B cell (primary cell): Measurements from ENCODE around the gene PEX12. TPM values are rescaled to one million over a fixed set of nuclear protein-coding genes. Genes with fewer than 3 reads are reported as not detected.

ENCODE experiments used
- ATAC-seq: fragments of 200-7000 bp; cut with Tn5 transposase; one replicate; pipeline ENCODE4 v1.10.0; 2021; ENCODE audit warnings: low read depth, mild to moderate bottlenecking, moderate number of reproducible peaks, moderate library complexity
- CTCF ChIA-PET: fragments of 350-600 bp; sonication (Branson Sonifier 250); formaldehyde crosslinking; loops from one replicate; lab custom pipeline; 2021; ENCODE audit warnings: antibody characterized with exemption, inconsistent platforms; lab: Charles Lee
- POLR2A ChIA-PET: fragments of 350-600 bp; sonication (Branson Sonifier 250); formaldehyde crosslinking; loops from one replicate; lab custom pipeline; 2021; ENCODE audit warnings: antibody characterized with exemption; lab: Charles Lee
- DNase-seq: peaks from one replicate; pipeline ENCODE4 v3.0.0; 2013
- H2AFZ ChIP-seq: 2 replicates; pipeline ENCODE4 v1.6.1; 2012; ENCODE audit warnings: mild to moderate bottlenecking, low read depth, low read length; ENCODE audit not compliant: insufficient read depth, poor library complexity, severe bottlenecking
- H3K27ac ChIP-seq, 2 donors: 1 replicate in 1 of 2; 2 replicates in 1 of 2; pipeline ENCODE4 v1.5.1; 2012 to 2013; ENCODE audit warnings: low read length in 2 of 2, mild to moderate bottlenecking in 2 of 2, moderate library complexity in 1 of 2
- H3K27me3 ChIP-seq, 4 experiments: fragments of 200-600 bp in 1 of 4; sonication (generic) in 1 of 4; replicated peaks in 1 of 4; 1 replicate in 2 of 4; 2 replicates in 2 of 4; pipeline versions ENCODE4 v1.6.1 to v1.7.0; 2013 to 2016; ENCODE audit warnings: low read length in 3 of 4, mild to moderate bottlenecking in 2 of 4, mixed read lengths in 1 of 4, moderate library complexity in 1 of 4; ENCODE audit not compliant: insufficient read depth in 4 of 4, control insufficient read depth in 3 of 4; ENCODE audit errors: control extremely low read depth in 1 of 4
- H3K36me3 ChIP-seq, 2 experiments: replicated peaks in 1 of 2; 1 replicate in 1 of 2; 2 replicates in 1 of 2; pipeline versions ENCODE4 v1.6.1 to v1.7.1; 2013; ENCODE audit warnings: low read length in 1 of 2; ENCODE audit not compliant: insufficient read depth in 2 of 2, control insufficient read depth in 1 of 2; ENCODE audit errors: control extremely low read depth in 1 of 2, extremely low read depth in 1 of 2
- H3K4me1 ChIP-seq, 2 donors: fragments of 200-600 bp in 1 of 2; sonication (generic) in 1 of 2; 1 replicate in 1 of 2; 2 replicates in 1 of 2; pipeline versions ENCODE4 v1.5.1 to v1.6.1; 2013 to 2017; ENCODE audit warnings: low read length in 2 of 2; ENCODE audit not compliant: control insufficient read depth in 2 of 2, insufficient read depth in 2 of 2
- H3K4me2 ChIP-seq: replicated peaks from 2 replicates; pipeline ENCODE3; 2012; ENCODE audit warnings: mild to moderate bottlenecking, low read depth, low read length; ENCODE audit not compliant: poor library complexity, severe bottlenecking
- H3K4me3 ChIP-seq, 5 experiments: fragments of 200-600 bp in 1 of 5; sonication (generic) in 1 of 5; 1 replicate in 3 of 5; 2 replicates in 2 of 5; pipeline versions ENCODE4 v1.5.1 to v1.7.0; 2011 to 2016; ENCODE audit warnings: low read length in 4 of 5, mild to moderate bottlenecking in 4 of 5, low read depth in 2 of 5, control low read depth in 1 of 5, moderate library complexity in 1 of 5; ENCODE audit not compliant: insufficient read depth in 1 of 5; ENCODE audit errors: control extremely low read depth in 1 of 5, extremely low read depth in 1 of 5
- H3K79me2 ChIP-seq: fragments of 200-600 bp; sonication (generic); one replicate; pipeline ENCODE4 v1.6.0; 2016; ENCODE audit warnings: low read length; ENCODE audit not compliant: control insufficient read depth, insufficient read depth
- H3K9ac ChIP-seq: fragments of 200-600 bp; sonication (generic); 2 replicates; pipeline ENCODE4 v1.6.1; 2017; ENCODE audit warnings: mild to moderate bottlenecking, low read length, moderate library complexity
- H3K9me3 ChIP-seq, 3 donors: one replicate each; pipeline versions ENCODE4 v1.6.1 to v1.7.1; 2013; ENCODE audit warnings: low read length in 2 of 3; ENCODE audit not compliant: control insufficient read depth in 2 of 3, insufficient read depth in 1 of 3; ENCODE audit errors: control extremely low read depth in 1 of 3
- H4K20me1 ChIP-seq: 2 replicates; pipeline ENCODE4 v1.6.0; 2012; ENCODE audit warnings: mild to moderate bottlenecking, low read length; ENCODE audit not compliant: insufficient read depth, control insufficient read depth, poor library complexity, severe bottlenecking
- H3K27ac Mint-ChIP-seq: one replicate; pipeline ENCODE4 v1.8.0; 2021; ENCODE audit warnings: mixed read lengths
- H3K27me3 Mint-ChIP-seq: one replicate; pipeline ENCODE4 v1.8.0; 2021; ENCODE audit warnings: mixed read lengths
- H3K4me1 Mint-ChIP-seq: one replicate; pipeline ENCODE4 v1.8.0; 2021; ENCODE audit warnings: mixed read lengths
- H3K4me3 Mint-ChIP-seq: one replicate; pipeline ENCODE4 v1.8.0; 2021; ENCODE audit warnings: mixed read lengths
- H3K9me3 Mint-ChIP-seq: one replicate; pipeline ENCODE4 v1.8.0; 2022; ENCODE audit warnings: mixed read lengths; ENCODE audit not compliant: insufficient read depth
- EZH2 ChIP-seq: IDR thresholded peaks from 2 replicates; pipeline ENCODE4 v1.6.1; 2012; ENCODE audit warnings: borderline replicate concordance, low read depth, mild to moderate bottlenecking, moderate library complexity, low read length; ENCODE audit not compliant: insufficient read depth, poor library complexity, severe bottlenecking
- WGBS: methylation state at CpG from one replicate; pipeline ENCODE4 v1.1.5; 2013; ENCODE audit warnings: missing lambda C conversion rate; ENCODE audit not compliant: insufficient coverage; 5-methylcytosine and 5-hydroxymethylcytosine counted together
- intact Hi-C: fragments of 100-400 bp; cut with micrococcal nuclease; formaldehyde crosslinking; loops from one replicate; pipeline ENCODE4 v1.10.0; 2022
- polyA plus RNA-seq: library from polyadenylated mRNA; depleted of rRNA; stranded (reverse); fragments of >200 nt; gene quantifications from 2 replicates; pipeline ENCODE4 v1.2.3, GENCODE V29; 2012
- total RNA-seq, 2 donors: library from RNA; stranded (reverse); fragments of 120-200 nt in 1 of 2; gene quantifications; 1 replicate in 1 of 2; 2 replicates in 1 of 2; pipeline versions ENCODE4 v1.2.3 to v1.2.4, GENCODE V29; 2013 to 2022
- TF ChIP-seq, protein P1 (sequence below): fragments of 200-600 bp; IDR thresholded peaks from one replicate; pipeline ENCODE4 v1.8.0; 2022; ENCODE audit warnings: antibody characterized with exemption, mild to moderate bottlenecking

PEX12 gene
- total and polyA plus RNA-seq, 2 donors (not counting 1 experiment from before 2014, with no cell fraction given), result 2.6 to 5.1 TPM

DNA sequence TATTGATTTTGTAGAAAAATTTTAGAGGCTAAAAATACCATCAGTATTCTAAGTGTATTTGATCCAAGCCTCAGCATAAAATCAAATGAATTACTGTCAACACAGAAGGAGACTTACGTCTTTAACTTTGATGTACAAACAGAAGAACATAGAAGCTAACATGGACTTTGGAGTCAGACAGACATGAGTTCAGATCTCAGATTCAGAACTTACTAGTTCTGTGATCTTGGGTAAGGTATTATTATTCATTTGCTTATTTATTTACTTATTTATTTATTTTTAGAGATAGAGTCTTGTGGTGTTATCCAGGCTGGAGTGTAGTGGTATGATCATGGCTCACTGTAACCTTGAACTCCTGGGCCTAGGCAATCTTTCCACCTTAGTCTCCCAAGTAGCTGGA is 36.9 kb downstream of the PEX12 start:
- Histone ChIP-seq H3K4me2 (peak overlapping the region; percentile 80), H3K27ac (peak overlapping the region in 1 of 2 donors; percentile 84), H3K9me3 (no peaks in the 10 kb centered on the region), H3K4me3 (peak overlapping the region; percentile 58 to 90 (median 70)), H3K27me3 (no peaks in the 10 kb centered on the region), H3K4me1 (peaks cover 24 to 36% of the 10 kb centered on the region in 2 donors), H4K20me1 (no peaks in the 10 kb centered on the region), H3K79me2 (peaks cover 7% of the 10 kb centered on the region), H2AFZ (peak overlapping the region; percentile 90), H3K9ac (peak overlapping the region; percentile 78), H3K36me3 (no peaks in the 10 kb centered on the region)
- intact Hi-C loops, result loop anchor here (2.0 kb wide), 1 partner anchor 37 kb away; the partner anchor contains the start of gene PEX12
- TF ChIP-seq EZH2, result no peak
- TF ChIP-seq, protein P1, sequence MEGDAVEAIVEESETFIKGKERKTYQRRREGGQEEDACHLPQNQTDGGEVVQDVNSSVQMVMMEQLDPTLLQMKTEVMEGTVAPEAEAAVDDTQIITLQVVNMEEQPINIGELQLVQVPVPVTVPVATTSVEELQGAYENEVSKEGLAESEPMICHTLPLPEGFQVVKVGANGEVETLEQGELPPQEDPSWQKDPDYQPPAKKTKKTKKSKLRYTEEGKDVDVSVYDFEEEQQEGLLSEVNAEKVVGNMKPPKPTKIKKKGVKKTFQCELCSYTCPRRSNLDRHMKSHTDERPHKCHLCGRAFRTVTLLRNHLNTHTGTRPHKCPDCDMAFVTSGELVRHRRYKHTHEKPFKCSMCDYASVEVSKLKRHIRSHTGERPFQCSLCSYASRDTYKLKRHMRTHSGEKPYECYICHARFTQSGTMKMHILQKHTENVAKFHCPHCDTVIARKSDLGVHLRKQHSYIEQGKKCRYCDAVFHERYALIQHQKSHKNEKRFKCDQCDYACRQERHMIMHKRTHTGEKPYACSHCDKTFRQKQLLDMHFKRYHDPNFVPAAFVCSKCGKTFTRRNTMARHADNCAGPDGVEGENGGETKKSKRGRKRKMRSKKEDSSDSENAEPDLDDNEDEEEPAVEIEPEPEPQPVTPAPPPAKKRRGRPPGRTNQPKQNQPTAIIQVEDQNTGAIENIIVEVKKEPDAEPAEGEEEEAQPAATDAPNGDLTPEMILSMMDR, result no peak
- no peaks in the 10 kb centered on the region for H3K27me3 Mint-ChIP-seq
- DNase-seq (no peak), ATAC-seq (no peak)
- ChIA-PET CTCF (interaction anchor here (0.6 to 12.8 kb wide), 5 partner anchors 8 to 228 kb away, joined by 3 to 360 read pairs (median 4); no protein-coding TSS in a partner anchor), POLR2A (interaction anchor here (0.8 kb wide), 1 partner anchor 37 kb away, joined by 4 read pairs; the partner anchor contains the start of gene PEX12)
- no CpG with 5 or more reads among the region's 1 CpG for WGBS
- H3K4me1 Mint-ChIP-seq, result peaks cover 43% of the 10 kb centered on the region
- no peaks in the 10 kb centered on the region for H3K9me3 Mint-ChIP-seq
- H3K4me3 Mint-ChIP-seq, result peak overlapping the region; percentile 89
- peak overlapping the region; percentile 62 for H3K27ac Mint-ChIP-seq
